DMS53 (cell line): ENCODE measurements around the gene FHL3.

ENCODE experiments used
- DNase-seq: peaks from one replicate; lab custom pipeline; 2025; lab: John Stamatoyannopoulos, UW

The FHL3 gene

GRCh38 chr1:38005195-38006007 is at the start of gene FHL3:
TSS of gene FHL3 (minus strand) at chr1:38005514. CDS start at chr1:37999412, 6,102 bp downstream.
- DNase-seq: peak; percentile 77

- DNase-seq: no peak
Observed at GRCh38 chr1:38053416-38054091, 48.2 kb upstream of the FHL3 start.

- DNase-seq: peak; percentile 16
Observed at GRCh38 chr1:38052750-38053415, 47.6 kb upstream of the FHL3 start.

- DNase-seq: no peak
Observed at GRCh38 chr1:38051079-38051543, 45.8 kb upstream of the FHL3 start.

GRCh38 chr1:38050397-38051078 is 45.2 kb upstream of the FHL3 start:
- DNase-seq: no peak

- peak; percentile 35 for DNase-seq
Observed at GRCh38 chr1:38047603-38048141, 42.4 kb upstream of the FHL3 start.

GRCh38 chr1:38046884-38047602 is 41.7 kb upstream of the FHL3 start:
- peak; percentile 72 for DNase-seq

GRCh38 chr1:38046333-38046883 is 41.1 kb upstream of the FHL3 start, which contains the start of gene POU3F1:
TSS of gene POU3F1 (minus strand) at chr1:38046793. CDS start at chr1:38046743, 50 bp downstream.
- peak; percentile 77 for DNase-seq

GRCh38 chr1:38045401-38046332 is 40.4 kb upstream of the FHL3 start:
- DNase-seq: peak; percentile 18

GRCh38 chr1:38044221-38045215 is 39.2 kb upstream of the FHL3 start:
- no peak for DNase-seq

GRCh38 chr1:38043036-38043747 is 37.9 kb upstream of the FHL3 start:
- no peak for DNase-seq

- no peak for DNase-seq
Observed at GRCh38 chr1:38041936-38042834, 36.9 kb upstream of the FHL3 start.

- DNase-seq: no peak
Observed at GRCh38 chr1:38039331-38040088, 34.2 kb upstream of the FHL3 start.

- no peak for DNase-seq
Observed at GRCh38 chr1:38038861-38039260, 33.5 kb upstream of the FHL3 start.

GRCh38 chr1:38037221-38037939 is 32.1 kb upstream of the FHL3 start:
- peak; percentile 29 for DNase-seq
